Activated T-cell treated with anti-CD3 and anti-CD28 coated beads for 4 hours (primary cell): Measurements from ENCODE around the gene SDHAF4.
"Not testable (repeated sequence)": the region's sequence is repeated elsewhere in the genome, so short reads cannot be mapped to it uniquely, and the experiment has no call there.

ENCODE experiments used
- DNase-seq: peaks from one replicate; pipeline ENCODE4 v3.0.0-alpha.2; 2020

Gene SDHAF4

GRCh38 chr6:70593118-70593486 lies 26.4 kb downstream of the SDHAF4 start:
- DNase-seq = no peak

GRCh38 chr6:70599187-70599586 lies 32.5 kb downstream of the SDHAF4 start:
- no peak for DNase-seq

GRCh38 chr6:70601014-70601413 lies 34.3 kb downstream of the SDHAF4 start:
- no peak for DNase-seq

DNA sequence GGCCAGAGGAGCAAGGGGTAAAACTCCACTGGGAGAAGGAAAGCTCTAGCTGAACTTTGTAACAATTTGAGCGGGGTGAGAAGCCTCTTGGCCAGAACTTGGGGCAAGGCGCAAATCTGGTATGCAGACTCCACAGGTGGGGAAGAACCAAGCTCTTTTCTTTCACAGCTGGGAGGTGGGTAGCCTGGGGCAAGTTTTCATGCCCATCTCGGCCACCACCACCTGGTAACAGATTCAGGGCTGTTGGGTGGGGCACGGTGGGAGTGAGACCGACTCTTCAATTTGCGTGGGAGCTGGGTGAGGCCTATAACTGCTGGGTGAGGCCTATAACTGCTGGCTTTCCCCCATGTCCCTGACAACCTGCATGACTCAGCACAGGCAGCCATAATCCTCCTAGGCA lies 37.5 kb downstream of the SDHAF4 start:
- DNase-seq = no peak

- DNase-seq = not testable (repeated sequence)
Measured at GRCh38 chr6:70607371-70607770, 40.6 kb downstream of the SDHAF4 start.

GRCh38 chr6:70609181-70609580 lies 42.5 kb downstream of the SDHAF4 start:
- DNase-seq = not testable (repeated sequence)

DNA sequence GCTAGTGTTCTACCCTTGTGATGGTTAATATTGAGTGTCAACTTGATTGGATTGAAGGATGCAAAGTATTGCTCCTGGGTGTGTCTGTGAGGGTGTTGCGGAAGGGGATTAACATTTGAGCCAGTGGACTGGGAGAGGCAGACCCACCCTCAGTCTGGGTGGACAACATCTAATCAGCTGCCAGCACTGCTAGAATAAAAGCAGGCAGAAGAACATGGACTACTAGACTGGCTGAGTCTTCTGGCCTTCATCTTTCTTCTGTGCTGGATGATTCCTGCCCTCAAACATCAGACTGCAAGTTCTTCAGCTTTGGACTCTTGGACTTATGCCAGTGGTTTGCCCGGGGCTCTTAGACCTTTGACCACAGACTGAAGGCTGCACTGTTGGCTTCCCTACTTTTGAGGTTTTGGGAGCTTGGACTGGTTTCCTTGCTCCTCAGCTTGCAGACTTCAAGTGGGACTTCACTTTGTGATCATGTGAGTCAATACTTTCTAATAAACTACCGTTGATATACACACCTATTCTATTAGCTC lies 50.1 kb downstream of the SDHAF4 start:
- DNase-seq = no peak

- no peak for DNase-seq
Measured at GRCh38 chr6:70620746-70621145, 54.0 kb downstream of the SDHAF4 start.

GRCh38 chr6:70622461-70622860 lies 55.7 kb downstream of the SDHAF4 start:
- DNase-seq = no peak

- DNase-seq = no peak
Measured at GRCh38 chr6:70625436-70625835, 58.7 kb downstream of the SDHAF4 start.

DNA sequence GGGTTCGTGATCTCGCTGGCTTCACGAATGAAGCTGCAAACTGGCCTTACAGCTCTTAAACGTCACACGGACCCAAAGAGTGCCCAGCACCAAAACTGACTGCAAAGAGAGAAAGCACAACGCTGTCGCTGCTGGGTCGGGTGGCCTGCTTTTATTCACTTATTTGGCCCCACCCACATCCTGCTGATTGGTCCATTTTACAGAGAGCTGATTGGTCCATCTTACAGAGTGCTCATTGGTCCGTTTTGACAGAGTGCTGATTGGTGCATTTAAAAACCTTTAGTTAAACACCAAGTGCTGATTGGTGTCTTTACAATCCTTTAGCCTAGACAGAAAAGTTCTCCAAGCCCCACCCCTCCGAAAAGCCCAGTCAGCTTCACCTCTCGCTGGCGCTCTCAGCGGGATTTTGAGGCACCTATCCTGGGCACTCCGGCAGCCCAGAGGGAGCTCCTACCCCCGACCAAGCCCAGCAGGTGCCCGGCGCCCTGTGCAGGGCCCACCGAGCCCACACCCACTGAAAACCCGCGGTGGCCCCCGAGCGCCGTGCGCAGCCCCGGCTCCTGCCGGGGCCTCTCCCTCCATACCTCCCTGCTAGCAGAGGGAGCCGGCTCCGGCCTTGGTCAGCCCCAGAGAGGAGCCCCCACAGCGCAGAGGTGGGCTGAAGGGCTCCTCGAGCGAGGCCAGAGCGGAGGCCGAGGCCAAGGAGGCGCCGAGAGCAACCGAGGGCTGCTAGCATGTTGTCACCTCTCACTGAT lies 60.9 kb downstream of the SDHAF4 start:
- no peak for DNase-seq

GRCh38 chr6:70629929-70630328 lies 63.2 kb downstream of the SDHAF4 start:
- no peak for DNase-seq

- no peak for DNase-seq
Measured at GRCh38 chr6:70633870-70634269, 67.1 kb downstream of the SDHAF4 start.

DNA sequence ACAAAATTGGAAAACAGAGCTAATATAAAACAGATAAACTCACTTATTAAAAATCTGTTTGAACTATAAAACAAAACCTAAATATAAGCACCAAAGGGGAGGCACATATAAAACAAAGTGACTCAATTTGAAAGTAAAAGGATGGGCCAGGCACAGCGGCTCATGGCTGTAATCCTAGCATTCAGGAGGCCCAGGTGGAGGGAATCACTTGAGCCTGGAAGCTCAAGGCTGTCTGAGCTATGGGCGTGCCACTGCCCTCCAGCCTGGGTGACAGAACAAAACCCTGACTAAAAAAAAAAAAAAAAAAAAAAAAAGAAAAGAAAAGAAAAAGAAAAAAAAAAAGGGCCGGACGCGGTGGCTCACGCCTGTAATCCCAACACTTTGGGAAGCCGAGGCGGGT lies 69.9 kb downstream of the SDHAF4 start:
- DNase-seq = no peak

- no peak for DNase-seq
Measured at GRCh38 chr6:70638468-70638867, 71.7 kb downstream of the SDHAF4 start.
